Effector CD8-positive, alpha-beta T cell (primary cell): ENCODE measurements around the gene NLRP7.

Source experiments
- DNase-seq: peaks from one replicate; lab custom pipeline; 2025; lab: John Stamatoyannopoulos, UW

Gene NLRP7

DNA sequence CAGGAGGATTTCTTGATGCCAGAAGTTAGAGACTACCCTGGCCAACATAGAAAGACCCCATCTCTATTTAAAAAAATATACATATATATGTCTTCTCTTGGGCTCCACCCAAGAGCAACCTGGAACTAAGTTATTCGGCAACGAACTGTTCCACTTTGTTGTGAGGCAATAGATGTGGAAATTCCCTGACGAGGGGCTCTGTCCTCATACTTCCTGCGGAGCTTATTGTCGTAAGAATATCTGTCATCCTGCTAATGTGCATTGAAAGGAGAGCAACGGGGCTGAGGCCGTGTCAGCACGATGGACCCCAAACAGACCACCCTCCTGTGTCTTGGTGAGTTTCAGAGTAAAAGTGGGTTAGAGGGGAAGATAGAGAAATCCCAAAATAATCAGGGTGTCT is 73.3 kb downstream of the NLRP7 start, which contains the start of gene FCAR:
FCAR (plus strand) TSS at position 246 of the 400 bp plus-strand sequence; CDS start at position 301, 55 bp downstream.
- DNase-seq: no peak
